GM12801 (cell line): Measurements from ENCODE around the gene PPP1R2.

ENCODE experiments used
- CTCF ChIP-seq: IDR thresholded peaks from one replicate; pipeline ENCODE4 v1.5.1; 2011; ENCODE audit warnings: control low read depth; ENCODE audit not compliant: insufficient read length; ENCODE audit errors: extremely low read depth

Gene PPP1R2

GRCh38 chr3:195571361-195571760 is 28.2 kb upstream of the PPP1R2 start:
- TF ChIP-seq CTCF = no peak

- no peak for TF ChIP-seq CTCF
Measured at GRCh38 chr3:195570912-195571311, 27.8 kb upstream of the PPP1R2 start.

DNA sequence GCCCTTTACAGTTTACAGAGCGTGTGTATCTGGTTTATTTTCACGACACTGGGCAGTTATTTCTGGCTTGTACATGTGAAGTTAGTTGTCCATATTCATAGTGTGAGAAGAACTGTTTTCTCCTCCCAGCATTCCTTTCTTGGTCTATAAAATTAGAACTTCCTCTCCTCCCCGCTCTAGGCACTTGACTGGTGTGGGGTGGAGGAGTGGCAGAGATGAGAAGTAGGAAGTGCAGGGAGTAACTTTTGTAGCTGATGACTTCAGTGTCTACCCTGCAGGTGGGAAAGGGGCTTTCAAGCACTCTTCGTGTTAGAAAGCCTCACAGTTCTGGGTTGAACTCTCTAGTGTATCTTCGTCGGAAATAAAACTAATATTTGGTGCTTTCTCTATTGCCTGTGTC is 27.2 kb upstream of the PPP1R2 start:
- TF ChIP-seq CTCF = no peak

- no peak for TF ChIP-seq CTCF
Measured at GRCh38 chr3:195568630-195569029, 25.5 kb upstream of the PPP1R2 start.

DNA sequence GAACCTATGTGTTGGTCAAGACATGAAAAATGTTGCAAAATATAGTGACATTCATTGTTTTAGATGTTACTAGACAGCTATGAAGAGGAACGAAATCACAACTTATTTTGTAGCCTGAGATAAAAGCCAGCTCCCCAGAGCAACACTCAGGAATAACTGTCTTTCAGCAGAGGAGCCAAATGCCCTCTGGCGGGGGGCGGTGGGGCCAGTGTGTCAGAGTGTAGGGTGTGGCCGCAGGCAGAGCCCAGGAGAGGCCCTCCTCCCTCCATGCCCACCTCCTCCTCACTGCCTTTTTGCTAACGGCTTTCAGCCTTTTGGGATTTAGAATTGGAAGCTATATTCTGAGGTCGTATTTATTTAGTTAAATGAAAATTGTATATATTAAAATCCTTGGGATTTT is 23.7 kb upstream of the PPP1R2 start:
- no peak for TF ChIP-seq CTCF

- TF ChIP-seq CTCF = no peak
Measured at GRCh38 chr3:195565716-195566115, 22.6 kb upstream of the PPP1R2 start.

- no peak for TF ChIP-seq CTCF
Measured at GRCh38 chr3:195563317-195563716, 20.2 kb upstream of the PPP1R2 start.

DNA sequence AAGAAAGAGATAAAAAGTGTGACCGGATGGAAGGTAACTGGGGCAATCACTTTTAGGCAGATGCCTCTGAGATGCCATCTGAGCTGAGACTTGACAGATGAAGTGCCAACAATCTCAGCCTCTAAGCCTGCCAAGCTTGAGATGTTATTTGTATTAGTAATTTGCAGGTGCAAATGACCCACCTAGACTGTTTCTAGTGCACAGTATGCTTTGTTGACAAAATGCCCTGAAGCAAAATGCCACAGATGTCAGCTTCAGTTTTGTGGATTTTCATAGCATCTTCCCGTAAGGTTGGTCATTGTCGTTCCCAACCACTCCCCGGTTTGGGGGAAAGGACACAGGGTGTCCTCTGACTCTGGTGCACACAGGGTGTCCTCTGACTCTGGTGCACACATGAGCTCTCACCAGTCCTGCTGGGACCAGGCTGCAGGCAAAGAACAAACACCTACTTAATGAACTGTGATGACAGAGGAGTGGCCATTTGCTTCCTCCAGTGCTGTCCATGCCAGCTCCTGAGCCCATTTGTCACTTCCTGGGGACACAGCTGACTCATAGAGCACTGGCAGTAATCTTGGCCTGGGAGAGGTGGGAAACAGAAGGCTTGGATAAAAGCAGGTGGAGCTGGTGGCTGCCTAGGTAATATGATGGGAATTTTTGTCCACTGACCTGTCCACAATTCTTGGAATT is 16.7 kb upstream of the PPP1R2 start:
- no peak for TF ChIP-seq CTCF
